ENCODE measurements around the gene GDPD3.

Gene GDPD3

GRCh38 chr16:30113711-30114333, 485 bp upstream of the GDPD3 start:
- peaks cover 53% of the 10 kb centered on the region for H3K36me3 ChIP-seq (ENCODE audit: control insufficient read depth, insufficient read depth, low read length)
- peaks cover 8% of the 10 kb centered on the region for H3K4me1 ChIP-seq (ENCODE audit: control insufficient read depth, insufficient read depth, low read length, poor library complexity, severe bottlenecking)
- no peaks in the 10 kb centered on the region for H3K9me3 ChIP-seq (ENCODE audit: control insufficient read depth, low read length)
- H3K27ac ChIP-seq (ENCODE audit: low read depth, low read length, severe bottlenecking) = no peak overlapping the region
- 92 to 97% methylated on average over 4 to 7 of the region's 20 CpGs for WGBS, 2 experiments (ENCODE audit: insufficient coverage in 2 of 2)
- no peak overlapping the region for H3K4me3 ChIP-seq (ENCODE audit: extremely low read depth, insufficient read depth, low read length, poor library complexity, severe bottlenecking)

- H3K36me3 ChIP-seq (ENCODE audit: control insufficient read depth, insufficient read depth, low read length) = peaks cover 47% of the 10 kb centered on the region
- 81 to 83% methylated on average over 21 to 23 of the region's 29 CpGs for WGBS, 2 experiments (ENCODE audit: insufficient coverage in 2 of 2)
- no peak overlapping the region for H3K4me3 ChIP-seq (ENCODE audit: extremely low read depth, insufficient read depth, low read length, poor library complexity, severe bottlenecking)
- peaks cover 14% of the 10 kb centered on the region for H3K4me1 ChIP-seq (ENCODE audit: control insufficient read depth, insufficient read depth, low read length, poor library complexity, severe bottlenecking)
- no peaks in the 10 kb centered on the region for H3K9me3 ChIP-seq (ENCODE audit: control insufficient read depth, low read length)
- no peak overlapping the region for H3K27ac ChIP-seq (ENCODE audit: low read depth, low read length, severe bottlenecking)
These were observed 923 bp downstream of the GDPD3 start for GRCh38 chr16:30112197-30113030.

- Histone ChIP-seq H3K36me3 (ENCODE audit: control insufficient read depth, insufficient read depth, low read length) (peaks cover 44% of the 10 kb centered on the region), H3K9me3 (ENCODE audit: control insufficient read depth, low read length) (no peaks in the 10 kb centered on the region), H3K4me3 (ENCODE audit: extremely low read depth, insufficient read depth, low read length, poor library complexity, severe bottlenecking) (no peak overlapping the region), H3K4me1 (ENCODE audit: control insufficient read depth, insufficient read depth, low read length, poor library complexity, severe bottlenecking) (peaks cover 14% of the 10 kb centered on the region), H3K27ac (ENCODE audit: low read depth, low read length, severe bottlenecking) (no peak overlapping the region)
- 80 to 91% methylated on average over 4 to 5 of the region's 7 CpGs for WGBS, 2 experiments (ENCODE audit: insufficient coverage in 2 of 2)
These were observed 2.7 kb downstream of the GDPD3 start for GRCh38 chr16:30110661-30111060.

- Histone ChIP-seq H3K27ac (ENCODE audit: low read depth, low read length, severe bottlenecking) (no peak overlapping the region), H3K36me3 (ENCODE audit: control insufficient read depth, insufficient read depth, low read length) (peaks cover 55% of the 10 kb centered on the region), H3K4me3 (ENCODE audit: extremely low read depth, insufficient read depth, low read length, poor library complexity, severe bottlenecking) (no peak overlapping the region), H3K9me3 (ENCODE audit: control insufficient read depth, low read length) (no peaks in the 10 kb centered on the region), H3K4me1 (ENCODE audit: control insufficient read depth, insufficient read depth, low read length, poor library complexity, severe bottlenecking) (peaks cover 14% of the 10 kb centered on the region)
- 97% methylated on average over 8 to 9 of the region's 15 CpGs for WGBS, 2 experiments (ENCODE audit: insufficient coverage in 2 of 2)
These were observed 5.1 kb downstream of the GDPD3 start for GRCh38 chr16:30108059-30108850.

- 85 to 93% methylated on average over 5 of the region's 6 CpGs for WGBS, 2 experiments (ENCODE audit: insufficient coverage in 2 of 2)
- H3K4me3 ChIP-seq (ENCODE audit: extremely low read depth, insufficient read depth, low read length, poor library complexity, severe bottlenecking) = no peak overlapping the region
- H3K27ac ChIP-seq (ENCODE audit: low read depth, low read length, severe bottlenecking) = no peak overlapping the region
- H3K36me3 ChIP-seq (ENCODE audit: control insufficient read depth, insufficient read depth, low read length) = peaks cover 38% of the 10 kb centered on the region
- H3K9me3 ChIP-seq (ENCODE audit: control insufficient read depth, low read length) = no peaks in the 10 kb centered on the region
- H3K4me1 ChIP-seq (ENCODE audit: control insufficient read depth, insufficient read depth, low read length, poor library complexity, severe bottlenecking) = peaks cover 6% of the 10 kb centered on the region
These were observed 8.8 kb downstream of the GDPD3 start for GRCh38 chr16:30104492-30104891.

- Histone ChIP-seq H3K27ac (ENCODE audit: low read depth, low read length, severe bottlenecking) (no peak overlapping the region), H3K4me3 (ENCODE audit: extremely low read depth, insufficient read depth, low read length, poor library complexity, severe bottlenecking) (no peak overlapping the region), H3K9me3 (ENCODE audit: control insufficient read depth, low read length) (no peaks in the 10 kb centered on the region), H3K4me1 (ENCODE audit: control insufficient read depth, insufficient read depth, low read length, poor library complexity, severe bottlenecking) (peaks cover 6% of the 10 kb centered on the region), H3K36me3 (ENCODE audit: control insufficient read depth, insufficient read depth, low read length) (peaks cover 38% of the 10 kb centered on the region)
- WGBS, 2 experiments (ENCODE audit: insufficient coverage in 2 of 2) = 87 to 100% methylated on average over 3 to 4 of the region's 4 CpGs
These were observed 9.2 kb downstream of the GDPD3 start for GRCh38 chr16:30104090-30104489.

GRCh38 chr16:30096862-30097563, 16.3 kb downstream of the GDPD3 start:
- Histone ChIP-seq H3K9me3 (ENCODE audit: control insufficient read depth, low read length) (peaks cover 27% of the 10 kb centered on the region), H3K36me3 (ENCODE audit: control insufficient read depth, insufficient read depth, low read length) (peaks cover 7% of the 10 kb centered on the region), H3K4me1 (ENCODE audit: control insufficient read depth, insufficient read depth, low read length, poor library complexity, severe bottlenecking) (peaks cover 10% of the 10 kb centered on the region), H3K27ac (ENCODE audit: low read depth, low read length, severe bottlenecking) (peak overlapping the region; percentile 79), H3K4me3 (ENCODE audit: extremely low read depth, insufficient read depth, low read length, poor library complexity, severe bottlenecking) (no peak overlapping the region)
- 96 to 97% methylated on average over 17 to 18 of the region's 18 CpGs for WGBS, 2 experiments (ENCODE audit: insufficient coverage in 2 of 2)

GRCh38 chr16:30096105-30096861, 17.1 kb downstream of the GDPD3 start, which contains the start of gene YPEL3:
Gene YPEL3, minus strand, starts transcription at chr16:30096213. Its CDS starts 731 bp downstream, at chr16:30095482.
- peaks cover 27% of the 10 kb centered on the region for H3K9me3 ChIP-seq (ENCODE audit: control insufficient read depth, low read length)
- H3K4me1 ChIP-seq (ENCODE audit: control insufficient read depth, insufficient read depth, low read length, poor library complexity, severe bottlenecking) = peaks cover 10% of the 10 kb centered on the region
- WGBS, 2 experiments (ENCODE audit: insufficient coverage in 2 of 2) = 18 to 36% methylated on average over 33 to 58 of the region's 77 CpGs
- peaks cover 7% of the 10 kb centered on the region for H3K36me3 ChIP-seq (ENCODE audit: control insufficient read depth, insufficient read depth, low read length)
- peak within 1 kb of the TSS; percentile 79 for H3K27ac ChIP-seq (ENCODE audit: low read depth, low read length, severe bottlenecking)
- peak within 1 kb of the TSS; percentile 37 for H3K4me3 ChIP-seq (ENCODE audit: extremely low read depth, insufficient read depth, low read length, poor library complexity, severe bottlenecking)

- 79% methylated on average over 18 to 21 of the region's 47 CpGs for WGBS, 2 experiments (ENCODE audit: insufficient coverage in 2 of 2)
- peak overlapping the region; percentile 37 for H3K4me3 ChIP-seq (ENCODE audit: extremely low read depth, insufficient read depth, low read length, poor library complexity, severe bottlenecking)
- H3K27ac ChIP-seq (ENCODE audit: low read depth, low read length, severe bottlenecking) = peak overlapping the region; percentile 23
- H3K9me3 ChIP-seq (ENCODE audit: control insufficient read depth, low read length) = peaks cover 27% of the 10 kb centered on the region
- H3K4me1 ChIP-seq (ENCODE audit: control insufficient read depth, insufficient read depth, low read length, poor library complexity, severe bottlenecking) = peaks cover 15% of the 10 kb centered on the region
- peaks cover 7% of the 10 kb centered on the region for H3K36me3 ChIP-seq (ENCODE audit: control insufficient read depth, insufficient read depth, low read length)
These were observed 17.9 kb downstream of the GDPD3 start for GRCh38 chr16:30095166-30096078.
